Neural cell (in vitro differentiated cells): ENCODE measurements around the gene CYP4B1. TPM values are rescaled to one million over a fixed set of nuclear protein-coding genes. Genes with fewer than 3 reads are reported as not detected.

Experiments used
- H2AFZ ChIP-seq: fragments of 200-600, 300-800 bp; sonication (generic), shearing (Covaris generic); 2 replicates; pipeline ENCODE4 v1.6.0; 2014; ENCODE audit warnings: low read depth, mild to moderate bottlenecking, antibody characterized with exemption, low read length, moderate library complexity
- H3F3A ChIP-seq: fragments of 200-600 bp; shearing (Covaris generic); 2 replicates; pipeline ENCODE4 v1.6.1; 2016; ENCODE audit warnings: mild to moderate bottlenecking, moderate library complexity, mixed read lengths, antibody characterized with exemption, low read length; ENCODE audit not compliant: insufficient read depth, poor library complexity, severe bottlenecking
- H3K27ac ChIP-seq: fragments of 200-600, 300-800 bp; sonication (generic), shearing (Covaris generic); 2 replicates; pipeline ENCODE4 v1.5.1; 2014; ENCODE audit warnings: mild to moderate bottlenecking, low read length, moderate library complexity
- H3K27me3 ChIP-seq: fragments of 300-800, 200-600 bp; sonication (generic), shearing (Covaris generic); 2 replicates; pipeline ENCODE4 v1.6.0; 2014; ENCODE audit warnings: mild to moderate bottlenecking, low read depth, low read length, moderate library complexity; ENCODE audit not compliant: insufficient read depth
- H3K36me3 ChIP-seq: fragments of 300-800, 200-600 bp; sonication (generic), shearing (Covaris generic); 2 replicates; pipeline ENCODE4 v1.5.1; 2014; ENCODE audit warnings: mild to moderate bottlenecking, antibody characterized with exemption, low read length, moderate library complexity; ENCODE audit not compliant: insufficient read depth
- H3K4me2 ChIP-seq: fragments of 300-800, 200-600 bp; sonication (generic), shearing (Covaris generic); 2 replicates; pipeline ENCODE4 v1.6.0; 2014; ENCODE audit warnings: mild to moderate bottlenecking, low read length
- H3K4me3 ChIP-seq: fragments of 300-800, 200-600 bp; sonication (generic), shearing (Covaris generic); 2 replicates; pipeline ENCODE4 v1.5.1; 2014; ENCODE audit warnings: mild to moderate bottlenecking, low read length, moderate library complexity
- H3K79me2 ChIP-seq: fragments of 200-600 bp; shearing (Covaris generic); replicated peaks from 2 replicates; pipeline ENCODE4 v1.6.0; 2014; ENCODE audit warnings: mild to moderate bottlenecking, low read length, moderate library complexity; ENCODE audit not compliant: insufficient read depth
- H3K9ac ChIP-seq: fragments of 300-800, 200-600 bp; sonication (generic), shearing (Covaris generic); 2 replicates; pipeline ENCODE4 v1.6.1; 2016; ENCODE audit warnings: mild to moderate bottlenecking, low read length, mixed read lengths
- H3K9me2 ChIP-seq: fragments of 200-600 bp; shearing (Covaris generic); 2 replicates; pipeline ENCODE4 v1.6.1; 2016; ENCODE audit warnings: mild to moderate bottlenecking, low read length, mixed read lengths; ENCODE audit not compliant: insufficient read depth
- H3K9me3 ChIP-seq: fragments of 200-600, 300-800 bp; sonication (generic), shearing (Covaris generic); 2 replicates; pipeline ENCODE4 v1.6.1; 2016; ENCODE audit warnings: mild to moderate bottlenecking, mixed run types, low read length, moderate library complexity, mixed read lengths
- H4K20me1 ChIP-seq: fragments of 200-600 bp; shearing (Covaris generic); 2 replicates; pipeline ENCODE4 v1.6.1; 2016; ENCODE audit warnings: mild to moderate bottlenecking, mixed run types; ENCODE audit not compliant: insufficient read depth
- EP300 ChIP-seq: fragments of 450-650 bp; conservative IDR thresholded peaks from 2 replicates; pipeline ENCODE4 v1.6.1; 2014; ENCODE audit warnings: antibody characterized with exemption, mild to moderate bottlenecking, moderate library complexity; ENCODE audit not compliant: poor library complexity, severe bottlenecking
- EZH2 ChIP-seq: fragments of 200-600, 300-800 bp; shearing (Covaris generic), sonication (generic); IDR thresholded peaks from 2 replicates; pipeline ENCODE4 v1.6.1; 2014; ENCODE audit warnings: antibody characterized with exemption, low read length, borderline replicate concordance, mild to moderate bottlenecking; ENCODE audit not compliant: insufficient read depth, poor library complexity, severe bottlenecking
- MXI1 ChIP-seq: fragments of 450-650 bp; conservative IDR thresholded peaks from 2 replicates; pipeline ENCODE4 v1.6.1; 2014; ENCODE audit warnings: antibody characterized with exemption, mild to moderate bottlenecking; ENCODE audit not compliant: poor library complexity, severe bottlenecking
- POLR2AphosphoS5 ChIP-seq: IDR thresholded peaks from 2 replicates; pipeline ENCODE4 v1.6.1; 2012
- RAD21 ChIP-seq: fragments of 450-650 bp; conservative IDR thresholded peaks from 2 replicates; pipeline ENCODE4 v1.6.1; 2014; ENCODE audit warnings: antibody characterized with exemption, mild to moderate bottlenecking, moderate library complexity
- SMC3 ChIP-seq: fragments of 450-650 bp; conservative IDR thresholded peaks from 2 replicates; pipeline ENCODE4 v1.6.1; 2014; ENCODE audit warnings: antibody characterized with exemption, mild to moderate bottlenecking, moderate library complexity; ENCODE audit not compliant: poor library complexity
- TAF1 ChIP-seq: IDR thresholded peaks from 2 replicates; pipeline ENCODE4 v1.6.1; 2012; ENCODE audit warnings: low read depth
- polyA plus RNA-seq: library from polyadenylated mRNA; depleted of rRNA; stranded (reverse); fragments of >200 nt; gene quantifications from 2 replicates; pipeline ENCODE4 v1.2.3, GENCODE V29; 2014
- TF ChIP-seq, protein P1 (sequence below): IDR thresholded peaks from 2 replicates; pipeline ENCODE4 v1.6.1; 2012; ENCODE audit warnings: borderline replicate concordance
- TF ChIP-seq, protein P2 (sequence below): fragments of 450-650 bp; IDR thresholded peaks from 2 replicates; pipeline ENCODE4 v1.5.1; 2014; ENCODE audit warnings: antibody characterized with exemption, mild to moderate bottlenecking, moderate library complexity; ENCODE audit not compliant: poor library complexity, severe bottlenecking

Gene CYP4B1
- polyA plus RNA-seq, 1 donor from 2014 or later: not detected

DNA sequence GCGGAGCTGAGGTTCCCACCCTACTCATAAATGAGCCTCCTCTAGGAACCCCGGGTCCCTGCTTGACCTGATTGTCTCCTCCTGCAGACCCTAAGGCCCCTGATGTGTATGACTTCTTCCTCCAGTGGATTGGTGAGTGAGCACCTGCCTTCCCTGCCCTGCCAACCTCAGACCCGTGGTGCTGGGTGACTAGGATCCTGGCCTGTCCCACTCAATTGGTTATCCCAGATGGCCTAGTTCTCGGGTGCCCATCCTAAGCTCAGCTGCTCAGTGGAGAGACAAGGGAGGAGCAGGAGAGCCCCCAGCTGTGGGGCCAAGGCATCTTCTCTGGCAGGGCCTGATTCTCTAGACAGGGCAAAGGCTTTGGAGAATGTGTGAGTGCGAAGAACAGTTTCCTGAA is 12.2 kb downstream of the CYP4B1 start:
- TF ChIP-seq MXI1: no peak
- TF ChIP-seq SMC3: no peak
- TF ChIP-seq TAF1: no peak
- no peak for TF ChIP-seq EZH2
- no peak for TF ChIP-seq POLR2AphosphoS5
- no peak for TF ChIP-seq RAD21
- TF ChIP-seq, protein P1, sequence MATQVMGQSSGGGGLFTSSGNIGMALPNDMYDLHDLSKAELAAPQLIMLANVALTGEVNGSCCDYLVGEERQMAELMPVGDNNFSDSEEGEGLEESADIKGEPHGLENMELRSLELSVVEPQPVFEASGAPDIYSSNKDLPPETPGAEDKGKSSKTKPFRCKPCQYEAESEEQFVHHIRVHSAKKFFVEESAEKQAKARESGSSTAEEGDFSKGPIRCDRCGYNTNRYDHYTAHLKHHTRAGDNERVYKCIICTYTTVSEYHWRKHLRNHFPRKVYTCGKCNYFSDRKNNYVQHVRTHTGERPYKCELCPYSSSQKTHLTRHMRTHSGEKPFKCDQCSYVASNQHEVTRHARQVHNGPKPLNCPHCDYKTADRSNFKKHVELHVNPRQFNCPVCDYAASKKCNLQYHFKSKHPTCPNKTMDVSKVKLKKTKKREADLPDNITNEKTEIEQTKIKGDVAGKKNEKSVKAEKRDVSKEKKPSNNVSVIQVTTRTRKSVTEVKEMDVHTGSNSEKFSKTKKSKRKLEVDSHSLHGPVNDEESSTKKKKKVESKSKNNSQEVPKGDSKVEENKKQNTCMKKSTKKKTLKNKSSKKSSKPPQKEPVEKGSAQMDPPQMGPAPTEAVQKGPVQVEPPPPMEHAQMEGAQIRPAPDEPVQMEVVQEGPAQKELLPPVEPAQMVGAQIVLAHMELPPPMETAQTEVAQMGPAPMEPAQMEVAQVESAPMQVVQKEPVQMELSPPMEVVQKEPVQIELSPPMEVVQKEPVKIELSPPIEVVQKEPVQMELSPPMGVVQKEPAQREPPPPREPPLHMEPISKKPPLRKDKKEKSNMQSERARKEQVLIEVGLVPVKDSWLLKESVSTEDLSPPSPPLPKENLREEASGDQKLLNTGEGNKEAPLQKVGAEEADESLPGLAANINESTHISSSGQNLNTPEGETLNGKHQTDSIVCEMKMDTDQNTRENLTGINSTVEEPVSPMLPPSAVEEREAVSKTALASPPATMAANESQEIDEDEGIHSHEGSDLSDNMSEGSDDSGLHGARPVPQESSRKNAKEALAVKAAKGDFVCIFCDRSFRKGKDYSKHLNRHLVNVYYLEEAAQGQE: no peak
- TF ChIP-seq EP300: no peak
- TF ChIP-seq, protein P2, sequence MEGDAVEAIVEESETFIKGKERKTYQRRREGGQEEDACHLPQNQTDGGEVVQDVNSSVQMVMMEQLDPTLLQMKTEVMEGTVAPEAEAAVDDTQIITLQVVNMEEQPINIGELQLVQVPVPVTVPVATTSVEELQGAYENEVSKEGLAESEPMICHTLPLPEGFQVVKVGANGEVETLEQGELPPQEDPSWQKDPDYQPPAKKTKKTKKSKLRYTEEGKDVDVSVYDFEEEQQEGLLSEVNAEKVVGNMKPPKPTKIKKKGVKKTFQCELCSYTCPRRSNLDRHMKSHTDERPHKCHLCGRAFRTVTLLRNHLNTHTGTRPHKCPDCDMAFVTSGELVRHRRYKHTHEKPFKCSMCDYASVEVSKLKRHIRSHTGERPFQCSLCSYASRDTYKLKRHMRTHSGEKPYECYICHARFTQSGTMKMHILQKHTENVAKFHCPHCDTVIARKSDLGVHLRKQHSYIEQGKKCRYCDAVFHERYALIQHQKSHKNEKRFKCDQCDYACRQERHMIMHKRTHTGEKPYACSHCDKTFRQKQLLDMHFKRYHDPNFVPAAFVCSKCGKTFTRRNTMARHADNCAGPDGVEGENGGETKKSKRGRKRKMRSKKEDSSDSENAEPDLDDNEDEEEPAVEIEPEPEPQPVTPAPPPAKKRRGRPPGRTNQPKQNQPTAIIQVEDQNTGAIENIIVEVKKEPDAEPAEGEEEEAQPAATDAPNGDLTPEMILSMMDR: no peak
- no peaks in the 10 kb centered on the region for H3K79me2 ChIP-seq

DNA sequence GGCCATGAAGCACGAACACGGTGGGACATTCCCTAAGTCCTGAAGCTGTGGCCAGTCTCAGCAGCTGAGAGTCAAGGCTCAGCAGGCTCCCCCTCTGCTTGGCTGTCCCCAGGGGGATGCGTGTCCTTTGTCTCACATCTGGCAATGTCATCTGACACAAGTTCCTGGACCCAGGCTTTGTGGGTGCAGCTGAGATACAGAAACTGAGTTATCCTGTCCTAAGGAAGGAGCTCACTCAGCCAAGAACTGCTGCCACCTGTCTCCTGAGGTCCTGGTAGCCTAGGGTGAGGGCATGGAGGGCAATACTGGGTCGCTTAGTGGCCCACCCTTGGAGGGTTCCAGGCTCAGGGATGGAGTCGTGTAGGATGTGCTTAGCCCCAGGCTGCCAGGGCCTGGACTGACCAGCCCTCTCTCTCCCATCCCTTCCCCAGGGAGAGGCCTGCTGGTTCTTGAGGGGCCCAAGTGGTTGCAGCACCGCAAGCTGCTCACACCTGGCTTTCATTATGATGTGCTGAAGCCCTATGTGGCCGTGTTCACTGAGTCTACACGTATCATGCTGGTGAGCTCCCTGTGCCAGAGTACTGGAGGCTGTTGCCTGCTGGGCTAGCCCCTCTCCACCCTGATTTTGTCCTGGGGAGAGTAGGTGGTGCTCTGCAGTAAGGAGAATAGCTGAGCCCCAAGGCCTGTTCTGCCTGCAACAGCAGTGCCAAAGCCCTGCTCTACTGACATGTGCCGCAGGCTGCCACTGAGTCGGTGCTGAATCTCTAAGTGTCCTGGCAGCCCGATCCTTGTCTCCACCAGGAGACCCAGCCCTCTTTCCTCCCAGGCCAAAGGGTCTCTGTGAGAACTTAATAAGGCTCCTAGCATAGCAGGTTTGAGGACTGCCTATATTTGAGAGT is 13.5 kb downstream of the CYP4B1 start:
- Histone ChIP-seq H3K4me2 (no peak overlapping the region), H3K4me3 (no peak overlapping the region), H3K9me2 (no peaks in the 10 kb centered on the region), H3K9ac (no peak overlapping the region), H3K9me3 (no peaks in the 10 kb centered on the region), H3K27me3 (no peaks in the 10 kb centered on the region), H4K20me1 (no peaks in the 10 kb centered on the region), H3K27ac (no peak overlapping the region), H3K79me2 (no peaks in the 10 kb centered on the region), H3F3A (no peaks in the 10 kb centered on the region), H2AFZ (no peak overlapping the region), H3K36me3 (no peaks in the 10 kb centered on the region)
- no peak for TF ChIP-seq POLR2AphosphoS5
- no peak for TF ChIP-seq SMC3
- TF ChIP-seq, protein P1: no peak
- TF ChIP-seq TAF1: no peak

More for the DNA sequence above, 12.2 kb downstream of the CYP4B1 start:
- no peaks in the 10 kb centered on the region for H3K27me3 ChIP-seq
- H3K36me3 ChIP-seq: no peaks in the 10 kb centered on the region
- no peak overlapping the region for H3K27ac ChIP-seq
- H4K20me1 ChIP-seq: no peaks in the 10 kb centered on the region
- H3K9ac ChIP-seq: no peak overlapping the region
- H3K4me2 ChIP-seq: no peak overlapping the region
- no peak overlapping the region for H2AFZ ChIP-seq
- no peaks in the 10 kb centered on the region for H3K9me3 ChIP-seq
- no peak overlapping the region for H3K4me3 ChIP-seq
- no peaks in the 10 kb centered on the region for H3K9me2 ChIP-seq
- H3F3A ChIP-seq: no peaks in the 10 kb centered on the region
